K562 (cell line): Measurements from ENCODE around the gene XIRP1.

Experiments used
- FOXM1 ChIP-seq, 2 experiments: fragments of 450-650 bp in 1 of 2; sonication (generic) in 1 of 2; formaldehyde crosslinking in 1 of 2; IDR thresholded peaks; 2 replicates each; pipeline versions ENCODE4 v1.6.1 to v1.9.0; 2017 to 2022; ENCODE audit warnings: low read depth in 2 of 2, mild to moderate bottlenecking in 2 of 2, missing genetic modification reagents in 1 of 2, moderate library complexity in 1 of 2
- HDGF ChIP-seq: fragments of 450-650 bp; IDR thresholded peaks from 2 replicates; pipeline ENCODE4 v1.6.1; 2016
- MAZ ChIP-seq, 2 experiments: fragments of 450-650 bp in 1 of 2; sonication (generic) in 1 of 2; formaldehyde crosslinking; IDR thresholded peaks in 1 of 2; conservative IDR thresholded peaks in 1 of 2; 2 replicates each; pipeline versions ENCODE4 v1.4.0 to v1.5.0; 2020; ENCODE audit warnings: mild to moderate bottlenecking in 1 of 2, missing genetic modification reagents in 1 of 2

DNA sequence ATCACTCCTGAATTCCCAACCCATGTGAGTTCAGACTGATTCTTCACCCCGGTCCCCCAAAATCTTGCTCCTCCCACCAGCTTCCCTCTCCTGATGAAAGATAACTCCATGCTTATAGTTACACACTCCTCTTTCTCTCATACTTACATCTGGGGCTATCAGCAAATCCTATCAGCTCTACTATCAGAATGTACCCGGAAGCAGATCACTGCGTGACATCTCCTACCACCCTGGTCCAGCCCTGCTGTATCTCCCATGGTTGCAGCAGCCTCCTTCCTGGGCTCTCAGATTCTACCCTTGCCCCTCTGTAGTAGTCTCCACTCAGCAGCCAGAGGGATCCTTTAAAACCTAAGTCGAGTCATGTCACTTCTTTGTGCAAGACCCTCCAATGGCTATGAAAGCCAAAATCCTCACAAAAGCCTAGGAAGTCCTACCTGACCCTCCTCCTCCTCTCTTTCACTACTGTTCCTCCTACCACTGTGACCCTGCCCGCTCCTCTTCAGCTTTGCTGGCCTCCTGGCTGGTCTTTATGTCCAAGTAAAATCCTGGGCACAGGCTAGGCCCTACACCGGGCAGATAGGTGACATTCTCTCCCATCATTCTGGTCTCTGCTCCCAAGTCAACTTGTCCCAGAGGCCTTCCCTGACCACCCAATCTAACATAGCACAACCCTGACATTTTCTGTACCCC, 16.2 kb downstream of the XIRP1 start:
- TF ChIP-seq FOXM1 (IDR thresholded peaks at IDR 0.05; ENCODE audit: low read depth) (no peak), FOXM1 (CRISPR knock-in tag; IDR thresholded peaks at IDR 0.05; ENCODE audit: low read depth) (no peak), HDGF (no peak), MAZ (CRISPR knock-in tag; conservative IDR thresholded peaks at IDR 0.05 in 1 of 2, IDR thresholded peaks at IDR 0.05 in 1 of 2) (no peak)
